ENCODE results near the gene LRP8. TPM values are rescaled to one million over a fixed set of nuclear protein-coding genes. Genes with fewer than 3 reads are reported as not detected.

LRP8 gene
- total and polyA plus RNA-seq, 8 donors, result 6.8 to 36.6 (median 9.3) TPM

DNA sequence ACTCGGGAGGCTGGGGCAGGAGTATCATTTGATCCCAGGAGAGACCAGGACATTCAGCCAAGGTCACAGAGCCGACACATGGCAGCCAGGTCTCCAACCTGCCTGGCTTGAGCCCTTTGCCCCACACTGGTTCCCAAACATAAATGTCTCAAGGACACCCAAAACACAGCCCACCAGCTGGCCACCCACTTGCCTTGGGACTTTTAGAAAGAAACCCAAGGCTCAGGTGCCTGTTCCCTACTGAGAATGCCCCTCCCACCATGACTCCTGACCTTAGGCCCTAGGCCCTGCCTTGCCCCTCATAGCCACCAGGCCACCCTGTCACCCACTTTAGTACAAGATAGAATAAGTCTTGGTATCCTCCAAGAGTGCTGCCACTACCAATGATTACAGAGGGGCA lies 41.9 kb upstream of the LRP8 start:
- Histone ChIP-seq H3K27me3 (no peaks in the 10 kb centered on the region), H3K9me3 (no peaks in the 10 kb centered on the region), H3K4me1 (peaks cover 0 to 12% of the 10 kb centered on the region in 2 donors), H3K27ac (no peak overlapping the region), H3K4me3 (no peak overlapping the region), H3K36me3 (no peaks in the 10 kb centered on the region)
- TF ChIP-seq, protein P1, sequence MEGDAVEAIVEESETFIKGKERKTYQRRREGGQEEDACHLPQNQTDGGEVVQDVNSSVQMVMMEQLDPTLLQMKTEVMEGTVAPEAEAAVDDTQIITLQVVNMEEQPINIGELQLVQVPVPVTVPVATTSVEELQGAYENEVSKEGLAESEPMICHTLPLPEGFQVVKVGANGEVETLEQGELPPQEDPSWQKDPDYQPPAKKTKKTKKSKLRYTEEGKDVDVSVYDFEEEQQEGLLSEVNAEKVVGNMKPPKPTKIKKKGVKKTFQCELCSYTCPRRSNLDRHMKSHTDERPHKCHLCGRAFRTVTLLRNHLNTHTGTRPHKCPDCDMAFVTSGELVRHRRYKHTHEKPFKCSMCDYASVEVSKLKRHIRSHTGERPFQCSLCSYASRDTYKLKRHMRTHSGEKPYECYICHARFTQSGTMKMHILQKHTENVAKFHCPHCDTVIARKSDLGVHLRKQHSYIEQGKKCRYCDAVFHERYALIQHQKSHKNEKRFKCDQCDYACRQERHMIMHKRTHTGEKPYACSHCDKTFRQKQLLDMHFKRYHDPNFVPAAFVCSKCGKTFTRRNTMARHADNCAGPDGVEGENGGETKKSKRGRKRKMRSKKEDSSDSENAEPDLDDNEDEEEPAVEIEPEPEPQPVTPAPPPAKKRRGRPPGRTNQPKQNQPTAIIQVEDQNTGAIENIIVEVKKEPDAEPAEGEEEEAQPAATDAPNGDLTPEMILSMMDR (IDR thresholded peaks at IDR 0.05), result no peak
- intact Hi-C loops (cut with DNase I), result no loop called here
- ATAC-seq (no peak), DNase-seq (no peak)

DNA sequence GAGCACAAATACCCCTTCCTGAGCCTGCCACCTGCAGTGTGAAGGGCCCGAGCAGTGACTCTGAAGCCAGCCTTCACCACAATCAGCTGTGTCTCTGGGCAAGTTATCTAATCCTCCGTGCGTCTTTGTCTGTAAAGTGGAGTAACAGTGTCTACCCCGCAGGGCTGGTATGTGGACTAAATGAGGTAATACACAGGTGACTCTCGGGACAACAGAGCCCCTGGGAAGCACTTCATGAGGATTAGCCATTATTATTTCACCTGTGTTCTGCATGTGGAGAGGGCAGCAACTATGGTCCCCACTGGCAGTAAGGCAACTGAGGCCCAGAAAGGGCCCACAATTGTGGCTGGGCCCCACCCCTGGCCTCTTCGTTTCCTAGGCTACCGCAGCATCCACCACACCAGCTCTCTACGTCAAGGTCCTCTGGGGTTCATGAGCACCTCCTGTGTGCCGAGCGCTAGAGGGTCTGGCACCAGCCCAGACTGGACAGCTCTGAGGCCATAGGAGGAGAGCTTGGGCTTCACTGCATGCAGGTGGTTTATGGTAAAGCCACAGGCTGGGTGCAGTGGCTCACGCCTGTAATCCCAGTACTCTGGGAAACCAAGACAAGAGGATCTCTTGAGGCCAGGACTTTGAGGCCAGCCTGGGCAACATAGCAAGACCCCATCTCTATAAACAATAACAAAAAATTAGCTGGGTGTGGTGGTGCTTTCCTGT lies 41.3 kb upstream of the LRP8 start:
- DNase-seq (peak in 2 of 4 donors; percentile 24 to 36), ATAC-seq (no peak)
- TF ChIP-seq, protein P1 (IDR thresholded peaks at IDR 0.05), result no peak
- Histone ChIP-seq H3K9me3 (no peaks in the 10 kb centered on the region), H3K4me3 (no peak overlapping the region), H3K4me1 (peaks cover 0 to 12% of the 10 kb centered on the region in 2 donors), H3K27ac (no peak overlapping the region), H3K27me3 (no peaks in the 10 kb centered on the region), H3K36me3 (no peaks in the 10 kb centered on the region)
- intact Hi-C loops (cut with DNase I), result no loop called here

DNA sequence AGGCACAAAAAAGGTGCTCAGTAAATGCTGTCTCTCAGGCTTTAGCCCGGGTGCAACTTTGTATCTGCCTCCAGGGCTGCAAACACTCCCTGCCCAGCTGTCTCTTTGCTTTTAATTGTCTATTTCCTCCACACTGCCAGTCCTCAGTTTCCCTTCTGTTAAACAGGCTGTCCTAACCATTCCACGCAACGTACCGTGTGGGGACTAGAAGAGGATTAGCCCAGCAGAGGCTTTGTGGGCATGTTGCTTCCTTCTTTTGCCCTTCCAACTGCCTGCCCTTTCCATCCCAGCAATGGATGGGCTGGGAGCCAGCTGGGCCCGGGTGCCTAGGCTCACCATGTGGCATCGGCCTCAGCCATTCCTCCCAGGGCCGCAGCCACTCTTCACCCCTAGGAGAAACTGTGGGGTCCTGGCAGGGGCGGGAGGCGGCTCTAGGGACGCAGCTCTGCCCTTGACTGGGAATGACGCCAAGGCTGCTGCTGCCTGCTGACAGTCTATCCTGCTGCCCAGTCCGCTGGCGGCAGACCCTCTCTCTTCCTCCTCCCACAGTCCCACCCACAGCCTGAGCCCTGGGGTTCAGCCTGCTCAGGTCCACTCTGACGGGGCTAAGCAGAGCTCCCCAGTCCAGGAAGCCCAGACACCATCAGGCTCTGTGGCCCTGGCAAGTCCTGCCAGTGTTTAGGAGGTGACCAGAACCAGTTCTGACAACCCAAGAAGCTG lies 40.6 kb upstream of the LRP8 start:
- intact Hi-C loops (cut with DNase I), result no loop called here
- Histone ChIP-seq H3K27ac (no peak overlapping the region), H3K36me3 (no peaks in the 10 kb centered on the region), H3K4me3 (no peak overlapping the region), H3K27me3 (no peaks in the 10 kb centered on the region), H3K4me1 (peaks cover 0 to 12% of the 10 kb centered on the region in 2 donors), H3K9me3 (no peaks in the 10 kb centered on the region)
- TF ChIP-seq, protein P1 (IDR thresholded peaks at IDR 0.05), result no peak
- ATAC-seq, result no peak
- peak in 1 of 4 donors; percentile 32 for DNase-seq

DNA sequence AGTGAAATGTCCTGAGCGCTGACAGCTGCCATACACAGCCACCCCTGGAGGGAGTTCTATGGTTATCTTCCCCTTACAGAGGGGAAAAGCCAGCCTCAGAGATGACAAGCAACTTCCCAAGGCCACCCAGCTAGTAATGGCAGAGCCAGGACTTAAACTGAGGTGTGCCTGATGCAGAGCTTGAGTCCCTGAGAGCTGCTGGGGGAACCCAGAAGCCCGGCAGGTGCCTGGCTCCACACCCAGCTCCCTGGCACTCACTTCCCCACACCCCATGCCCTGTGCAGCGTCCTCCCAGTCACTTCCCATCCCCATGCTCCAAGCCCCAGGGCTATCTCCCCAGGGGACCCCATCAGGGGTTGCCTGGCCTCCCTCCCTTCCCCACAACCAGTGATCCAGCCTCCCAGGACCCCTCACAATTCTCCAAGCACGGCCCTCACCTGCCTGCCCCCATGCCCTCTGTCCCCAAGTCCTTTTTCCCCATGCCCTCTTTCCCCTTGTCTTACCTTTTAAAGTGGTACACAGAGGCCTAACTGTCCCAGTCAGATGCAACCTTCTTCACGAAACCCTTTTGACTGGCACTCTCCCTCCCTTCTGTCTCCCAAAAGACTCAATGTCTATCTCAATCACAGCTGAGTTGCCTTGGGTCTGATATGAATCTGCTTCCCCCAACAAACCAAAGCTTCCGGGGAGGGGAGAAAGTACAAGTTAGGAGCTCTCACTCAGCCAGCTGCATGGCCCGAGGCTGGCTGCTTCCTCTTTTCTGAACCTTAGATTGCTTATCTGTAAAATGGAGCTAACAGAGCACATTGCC lies 39.8 kb upstream of the LRP8 start:
- no peak overlapping the region for H3K4me3 ChIP-seq
- no peaks in the 10 kb centered on the region for H3K9me3 ChIP-seq
- peak; percentile 20 for ATAC-seq
- intact Hi-C loops (cut with DNase I), result no loop called here
- H3K27me3 ChIP-seq, result no peaks in the 10 kb centered on the region
- TF ChIP-seq, protein P1 (IDR thresholded peaks at IDR 0.05), result no peak
- no peaks in the 10 kb centered on the region for H3K36me3 ChIP-seq
- H3K27ac ChIP-seq, result no peak overlapping the region
- H3K4me1 ChIP-seq, result peaks cover 0 to 12% of the 10 kb centered on the region in 2 donors
- DNase-seq, result peak in 1 of 4 donors; percentile 34
